ENCODE results near the gene NAPA. TPM values are rescaled to one million over a fixed set of nuclear protein-coding genes. Genes with fewer than 3 reads are reported as not detected.

Gene NAPA
- total and polyA plus RNA-seq, 2 of the 13 experiments (the other 11 are each of a cell fraction or from before 2014, with no cell fraction given), result 32.6 to 65.9 TPM

DNA sequence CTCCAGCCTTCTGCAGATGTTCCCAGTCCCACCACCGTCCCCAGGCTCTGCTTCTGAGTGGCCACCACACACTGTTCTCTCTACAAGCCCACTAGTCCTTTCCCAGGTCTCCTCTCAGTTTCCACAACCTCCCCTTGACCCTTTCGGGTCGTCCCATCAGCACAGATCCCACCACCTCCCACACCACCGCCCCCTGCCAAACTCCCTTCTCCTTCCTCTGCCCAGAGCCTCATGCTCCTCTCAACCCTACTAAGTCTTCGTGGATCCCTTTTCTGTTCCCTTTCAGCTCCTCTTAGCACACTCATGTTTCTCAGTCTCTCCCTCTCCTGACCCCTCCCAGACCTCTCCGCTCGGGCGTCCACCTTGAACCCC is 1.9 kb downstream of the NAPA start (continued):
- TF ChIP-seq, protein P1, sequence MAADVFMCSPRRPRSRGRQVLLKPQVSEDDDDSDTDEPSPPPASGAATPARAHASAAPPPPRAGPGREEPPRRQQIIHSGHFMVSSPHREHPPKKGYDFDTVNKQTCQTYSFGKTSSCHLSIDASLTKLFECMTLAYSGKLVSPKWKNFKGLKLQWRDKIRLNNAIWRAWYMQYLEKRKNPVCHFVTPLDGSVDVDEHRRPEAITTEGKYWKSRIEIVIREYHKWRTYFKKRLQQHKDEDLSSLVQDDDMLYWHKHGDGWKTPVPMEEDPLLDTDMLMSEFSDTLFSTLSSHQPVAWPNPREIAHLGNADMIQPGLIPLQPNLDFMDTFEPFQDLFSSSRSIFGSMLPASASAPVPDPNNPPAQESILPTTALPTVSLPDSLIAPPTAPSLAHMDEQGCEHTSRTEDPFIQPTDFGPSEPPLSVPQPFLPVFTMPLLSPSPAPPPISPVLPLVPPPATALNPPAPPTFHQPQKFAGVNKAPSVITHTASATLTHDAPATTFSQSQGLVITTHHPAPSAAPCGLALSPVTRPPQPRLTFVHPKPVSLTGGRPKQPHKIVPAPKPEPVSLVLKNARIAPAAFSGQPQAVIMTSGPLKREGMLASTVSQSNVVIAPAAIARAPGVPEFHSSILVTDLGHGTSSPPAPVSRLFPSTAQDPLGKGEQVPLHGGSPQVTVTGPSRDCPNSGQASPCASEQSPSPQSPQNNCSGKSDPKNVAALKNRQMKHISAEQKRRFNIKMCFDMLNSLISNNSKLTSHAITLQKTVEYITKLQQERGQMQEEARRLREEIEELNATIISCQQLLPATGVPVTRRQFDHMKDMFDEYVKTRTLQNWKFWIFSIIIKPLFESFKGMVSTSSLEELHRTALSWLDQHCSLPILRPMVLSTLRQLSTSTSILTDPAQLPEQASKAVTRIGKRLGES (CRISPR knock-in tag; IDR thresholded peaks at IDR 0.05; ENCODE audit: borderline replicate concordance), result no peak
- TF ChIP-seq, protein P2, sequence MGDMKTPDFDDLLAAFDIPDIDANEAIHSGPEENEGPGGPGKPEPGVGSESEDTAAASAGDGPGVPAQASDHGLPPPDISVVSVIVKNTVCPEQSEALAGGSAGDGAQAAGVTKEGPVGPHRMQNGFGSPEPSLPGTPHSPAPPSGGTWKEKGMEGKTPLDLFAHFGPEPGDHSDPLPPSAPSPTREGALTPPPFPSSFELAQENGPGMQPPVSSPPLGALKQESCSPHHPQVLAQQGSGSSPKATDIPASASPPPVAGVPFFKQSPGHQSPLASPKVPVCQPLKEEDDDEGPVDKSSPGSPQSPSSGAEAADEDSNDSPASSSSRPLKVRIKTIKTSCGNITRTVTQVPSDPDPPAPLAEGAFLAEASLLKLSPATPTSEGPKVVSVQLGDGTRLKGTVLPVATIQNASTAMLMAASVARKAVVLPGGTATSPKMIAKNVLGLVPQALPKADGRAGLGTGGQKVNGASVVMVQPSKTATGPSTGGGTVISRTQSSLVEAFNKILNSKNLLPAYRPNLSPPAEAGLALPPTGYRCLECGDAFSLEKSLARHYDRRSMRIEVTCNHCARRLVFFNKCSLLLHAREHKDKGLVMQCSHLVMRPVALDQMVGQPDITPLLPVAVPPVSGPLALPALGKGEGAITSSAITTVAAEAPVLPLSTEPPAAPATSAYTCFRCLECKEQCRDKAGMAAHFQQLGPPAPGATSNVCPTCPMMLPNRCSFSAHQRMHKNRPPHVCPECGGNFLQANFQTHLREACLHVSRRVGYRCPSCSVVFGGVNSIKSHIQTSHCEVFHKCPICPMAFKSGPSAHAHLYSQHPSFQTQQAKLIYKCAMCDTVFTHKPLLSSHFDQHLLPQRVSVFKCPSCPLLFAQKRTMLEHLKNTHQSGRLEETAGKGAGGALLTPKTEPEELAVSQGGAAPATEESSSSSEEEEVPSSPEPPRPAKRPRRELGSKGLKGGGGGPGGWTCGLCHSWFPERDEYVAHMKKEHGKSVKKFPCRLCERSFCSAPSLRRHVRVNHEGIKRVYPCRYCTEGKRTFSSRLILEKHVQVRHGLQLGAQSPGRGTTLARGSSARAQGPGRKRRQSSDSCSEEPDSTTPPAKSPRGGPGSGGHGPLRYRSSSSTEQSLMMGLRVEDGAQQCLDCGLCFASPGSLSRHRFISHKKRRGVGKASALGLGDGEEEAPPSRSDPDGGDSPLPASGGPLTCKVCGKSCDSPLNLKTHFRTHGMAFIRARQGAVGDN (CRISPR knock-in tag; IDR thresholded peaks at IDR 0.05), result peak; percentile 27; the same call in 1 of the 2 replicates

DNA sequence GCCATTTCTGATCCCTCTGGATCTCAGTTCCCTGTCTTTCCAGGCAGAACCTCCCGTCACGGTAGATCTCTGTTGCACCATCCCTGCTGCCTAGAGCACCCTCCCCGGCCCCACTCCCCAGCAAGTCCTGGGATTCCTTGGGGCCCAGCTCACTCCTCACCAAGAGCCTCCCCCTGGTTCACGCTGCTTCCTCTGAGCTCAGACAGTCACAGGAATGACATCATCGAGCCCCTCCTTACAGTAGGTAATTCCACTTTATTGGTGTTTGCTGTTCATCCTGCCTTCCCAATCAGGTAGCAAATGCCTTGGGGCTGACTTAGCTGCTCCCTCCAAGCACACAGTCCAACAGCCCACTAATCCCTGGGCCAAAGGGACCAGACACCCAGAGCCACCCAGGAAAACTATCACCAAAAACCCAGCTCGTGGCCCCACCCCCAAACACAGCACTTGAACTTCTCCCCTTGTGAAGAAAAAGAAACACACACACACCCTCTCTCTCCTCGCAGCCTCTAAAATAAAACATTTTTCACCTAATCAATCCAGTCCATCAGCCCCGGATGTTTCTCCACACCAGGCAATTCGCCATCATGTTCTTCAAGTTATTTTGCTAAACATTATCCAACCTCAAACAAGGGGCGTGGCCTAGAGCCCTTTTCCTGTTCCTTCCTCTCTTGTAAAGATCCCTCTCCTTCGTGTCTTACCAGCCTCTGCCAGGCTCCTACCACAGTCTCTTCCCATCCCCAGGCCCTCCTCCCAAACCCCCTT is 2.5 kb downstream of the NAPA start:
- in situ Hi-C loops (cut with HindIII; ENCODE audit: extremely low pct_ligation_motif_present, low pct_unique_long_range_greater_than_20kb), result no loop called here
- H3K27me3 ChIP-seq (ENCODE audit: control insufficient read depth in 1 of 2, insufficient read depth in 2 of 2, low read length in 2 of 2), result no peaks in the 10 kb centered on the region; a peak in 1 of 5 replicates
- H3K9me3 ChIP-seq (ENCODE audit: low read length), result no peaks in the 10 kb centered on the region
- H3K4me3 ChIP-seq (replicated peaks in 1 of 3; ENCODE audit: insufficient read depth in 1 of 3, low read depth in 2 of 3, low read length in 3 of 3), result peak overlapping the region; percentile 93 to 99 (median 98)
- peak; percentile 68 for FAIRE-seq
- intact Hi-C loops (cut with micrococcal nuclease; ENCODE audit: unreplicated experiment), result loop anchor here (2.0 kb wide), 1 partner anchor 186 kb away; no protein-coding TSS in a partner anchor
- peak overlapping the region; percentile 90 for H3K4me2 ChIP-seq (ENCODE audit: low read depth, low read length)
- 29% methylated on average over 9 of the region's 11 CpGs for WGBS (ENCODE audit: low lambda C conversion rate)
- POLR2A ChIA-PET, result interaction anchor here (1.2 to 1.5 kb wide), 2 partner anchors 8 to 112 kb away, joined by 4 read pairs; no protein-coding TSS in a partner anchor
- H3K27ac ChIP-seq (ENCODE audit: extremely low read length, insufficient read depth, low read length), result peak overlapping the region; percentile 49
- no peak overlapping the region for H2AFZ ChIP-seq (ENCODE audit: low read length)
- BruUV-seq (replicated peaks), result TSS peak; percentile 42
- peaks cover 29% of the 10 kb centered on the region for H3K4me1 ChIP-seq (ENCODE audit: insufficient read depth, low read length)
- peak overlapping the region; percentile 92 for H3K9ac ChIP-seq (ENCODE audit: insufficient read depth, low read depth, low read length)
- DNase-seq (ENCODE audit: low spot score), result peak; percentile 52
- peak; percentile 20 for ATAC-seq
- peaks cover 60% of the 10 kb centered on the region for H3K79me2 ChIP-seq (ENCODE audit: insufficient read depth, low read length)
- CTCF ChIA-PET (ENCODE audit: low intra/inter-chr PET ratio, low total read pairs), result no interaction called here
- H3K36me3 ChIP-seq (replicated peaks in 1 of 2; ENCODE audit: control insufficient read depth in 1 of 2, insufficient read depth in 2 of 2, low read length in 2 of 2), result peaks cover 0 to 3% of the 10 kb centered on the region in 2 experiments; a peak in 2 of 5 replicates
- H4K20me1 ChIP-seq (ENCODE audit: insufficient read depth, low read length), result no peaks in the 10 kb centered on the region
- TF ChIP-seq YY1 (IDR thresholded peaks at IDR 0.05; ENCODE audit: insufficient read depth, insufficient replicate concordance, low read depth, low read length) (no peak), SIX1 (CRISPR knock-in tag; IDR thresholded peaks at IDR 0.05; ENCODE audit: borderline replicate concordance) (no peak), MEIS2 (CRISPR knock-in tag; IDR thresholded peaks at IDR 0.05) (no peak), KAT8 (CRISPR knock-in tag; IDR thresholded peaks at IDR 0.05) (0 out of 2 replicates have a peak, but pooled peaks have one; percentile 24), MYC (CRISPR knock-in tag; IDR thresholded peaks at IDR 0.05; ENCODE audit: borderline replicate concordance) (no peak), HMG20B (CRISPR knock-in tag; conservative IDR thresholded peaks at IDR 0.05) (no peak), BHLHE40 (IDR thresholded peaks at IDR 0.05; ENCODE audit: low read length) (no peak), RNF2 (conservative IDR thresholded peaks at IDR 0.05; ENCODE audit: low read depth) (no peak), SP1 (IDR thresholded peaks at IDR 0.05) (no peak), SP1 (CRISPR knock-in tag; IDR thresholded peaks at IDR 0.05) (0 out of 2 replicates have a peak, but pooled peaks have one; percentile 22)
- TF ChIP-seq, protein P3, sequence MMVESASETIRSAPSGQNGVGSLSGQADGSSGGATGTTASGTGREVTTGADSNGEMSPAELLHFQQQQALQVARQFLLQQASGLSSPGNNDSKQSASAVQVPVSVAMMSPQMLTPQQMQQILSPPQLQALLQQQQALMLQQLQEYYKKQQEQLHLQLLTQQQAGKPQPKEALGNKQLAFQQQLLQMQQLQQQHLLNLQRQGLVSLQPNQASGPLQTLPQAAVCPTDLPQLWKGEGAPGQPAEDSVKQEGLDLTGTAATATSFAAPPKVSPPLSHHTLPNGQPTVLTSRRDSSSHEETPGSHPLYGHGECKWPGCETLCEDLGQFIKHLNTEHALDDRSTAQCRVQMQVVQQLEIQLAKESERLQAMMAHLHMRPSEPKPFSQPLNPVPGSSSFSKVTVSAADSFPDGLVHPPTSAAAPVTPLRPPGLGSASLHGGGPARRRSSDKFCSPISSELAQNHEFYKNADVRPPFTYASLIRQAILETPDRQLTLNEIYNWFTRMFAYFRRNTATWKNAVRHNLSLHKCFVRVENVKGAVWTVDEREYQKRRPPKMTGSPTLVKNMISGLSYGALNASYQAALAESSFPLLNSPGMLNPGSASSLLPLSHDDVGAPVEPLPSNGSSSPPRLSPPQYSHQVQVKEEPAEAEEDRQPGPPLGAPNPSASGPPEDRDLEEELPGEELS (CRISPR knock-in tag; IDR thresholded peaks at IDR 0.05), result 0 out of 2 replicates have a peak, but pooled peaks have one; percentile 4
